GM18519 (cell line): ENCODE results near the gene EBF3.

Source experiments
- ATAC-seq: cut with Tn5 transposase; IDR thresholded peaks from one replicate; pipeline ENCODE4 v1.9.1; 2021; ENCODE audit warnings: mild to moderate bottlenecking, moderate library complexity; ENCODE audit not compliant: unreplicated experiment, low FRiP score

Gene EBF3

GRCh38 chr10:129963641-129964501 lies at the start of gene EBF3:
Gene EBF3, minus strand, starts transcription at chr10:129964274. Its CDS starts 506 bp downstream, at chr10:129963768.
- no peak for ATAC-seq

DNA sequence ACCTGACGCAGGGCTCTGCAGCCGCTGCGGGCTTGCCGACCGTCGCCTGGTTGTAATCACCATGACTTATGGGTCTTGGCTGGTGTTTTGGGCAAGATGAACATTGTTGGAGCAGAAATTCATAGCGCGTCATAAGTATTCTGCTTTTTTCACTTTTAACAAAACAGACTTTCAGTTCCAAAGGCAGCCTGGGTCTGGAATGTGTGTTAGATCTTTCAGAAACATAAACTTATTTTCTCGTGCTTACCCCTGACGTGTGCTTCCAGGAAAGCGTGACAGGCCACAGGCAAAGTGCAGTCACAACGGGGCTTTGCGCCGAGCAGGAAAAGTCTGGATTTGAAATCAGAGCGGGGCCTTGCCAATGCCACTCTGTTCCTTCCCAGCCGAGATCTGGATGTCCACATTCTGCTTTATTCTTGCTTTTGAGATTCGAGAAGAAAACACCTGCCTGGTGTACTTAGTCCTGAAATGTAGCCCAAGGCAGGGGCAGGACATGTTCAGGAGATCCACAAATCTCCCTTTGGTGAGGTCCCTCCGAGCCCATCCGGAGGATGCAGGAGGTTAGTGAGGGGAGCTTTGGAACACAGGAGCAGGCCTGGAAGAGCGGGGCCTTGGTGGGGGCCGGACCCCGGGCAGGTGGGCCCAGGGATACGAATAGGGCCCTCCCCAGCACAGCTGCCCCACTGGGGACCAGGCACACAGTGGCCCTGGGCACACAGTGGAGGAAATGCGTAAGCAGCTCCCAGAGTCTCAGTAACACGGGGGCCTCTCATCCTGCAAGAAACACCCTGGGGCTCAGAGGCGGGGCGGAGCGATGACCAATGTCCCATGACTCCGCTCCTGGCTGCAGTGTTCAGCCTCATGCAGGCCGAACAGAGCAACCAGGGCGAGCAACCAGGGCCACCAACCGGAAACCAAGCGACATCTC lies 49.5 kb upstream of the EBF3 start:
- no peak for ATAC-seq

DNA sequence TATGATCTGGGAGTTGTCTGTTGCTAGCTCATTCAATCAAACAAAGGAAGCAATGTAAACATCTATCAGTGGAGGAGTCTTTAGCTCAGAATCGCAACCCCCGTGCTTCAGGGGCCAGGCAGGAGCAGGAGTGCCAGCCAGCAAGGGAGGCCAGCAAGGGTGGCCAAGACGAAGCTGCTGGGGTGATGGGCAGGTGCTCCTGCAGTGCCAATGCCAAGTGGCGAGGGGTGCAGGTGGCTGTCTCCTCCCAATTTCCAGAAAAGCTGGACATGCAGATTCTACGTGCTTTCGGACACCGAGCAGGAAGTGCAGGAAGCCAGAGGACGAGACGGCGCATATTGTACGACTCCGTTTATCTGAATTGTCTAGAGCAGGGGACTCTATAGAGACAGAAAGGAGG lies 48.1 kb upstream of the EBF3 start:
- ATAC-seq: no peak

DNA sequence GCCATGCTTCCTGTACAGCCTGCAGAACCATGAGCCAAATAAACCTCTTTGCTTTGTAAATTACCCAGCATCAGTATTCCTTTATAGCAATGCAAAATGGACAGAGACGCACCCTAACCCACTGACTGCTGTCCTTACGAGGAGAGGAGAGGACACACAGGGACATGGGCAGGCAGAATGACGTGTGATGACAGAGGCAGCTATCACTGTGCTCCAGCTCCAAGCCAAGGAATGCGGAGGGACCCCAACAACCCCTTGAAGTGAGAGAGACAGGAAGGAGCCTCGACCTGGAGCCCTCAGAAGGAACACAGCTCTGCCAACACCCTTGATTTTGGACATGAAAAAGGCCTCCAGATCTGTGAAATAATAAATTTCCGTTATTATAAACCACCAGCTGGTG lies 46.6 kb upstream of the EBF3 start:
- no peak for ATAC-seq

GRCh38 chr10:130009228-130009627 lies 45.2 kb upstream of the EBF3 start:
- no peak for ATAC-seq

- ATAC-seq: no peak
Observed at GRCh38 chr10:130003787-130004613, 39.9 kb upstream of the EBF3 start.

DNA sequence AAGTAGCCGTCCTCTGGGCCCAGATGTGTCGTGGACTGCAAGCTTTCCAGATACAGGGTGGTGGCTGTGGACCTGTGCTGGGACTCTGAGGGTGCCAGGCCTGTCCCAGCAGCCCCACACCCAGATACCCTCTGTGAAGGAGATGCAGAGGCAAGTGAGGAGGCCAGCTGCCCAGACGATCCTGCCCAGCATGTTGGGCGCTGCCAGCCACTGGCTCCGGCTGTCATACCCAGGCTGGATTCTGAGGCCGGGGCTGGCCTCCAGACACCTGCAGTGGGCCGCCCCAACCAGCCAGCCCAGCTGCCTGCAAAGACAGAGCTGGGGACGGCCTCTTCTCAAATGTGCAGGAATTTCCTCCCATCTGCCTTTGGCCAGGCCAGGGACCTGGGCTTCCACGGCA lies 39.1 kb upstream of the EBF3 start:
- ATAC-seq: no peak

- no peak for ATAC-seq
Observed at GRCh38 chr10:130002606-130003005, 38.5 kb upstream of the EBF3 start.

- ATAC-seq: no peak
Observed at GRCh38 chr10:130000918-130001317, 36.8 kb upstream of the EBF3 start.

DNA sequence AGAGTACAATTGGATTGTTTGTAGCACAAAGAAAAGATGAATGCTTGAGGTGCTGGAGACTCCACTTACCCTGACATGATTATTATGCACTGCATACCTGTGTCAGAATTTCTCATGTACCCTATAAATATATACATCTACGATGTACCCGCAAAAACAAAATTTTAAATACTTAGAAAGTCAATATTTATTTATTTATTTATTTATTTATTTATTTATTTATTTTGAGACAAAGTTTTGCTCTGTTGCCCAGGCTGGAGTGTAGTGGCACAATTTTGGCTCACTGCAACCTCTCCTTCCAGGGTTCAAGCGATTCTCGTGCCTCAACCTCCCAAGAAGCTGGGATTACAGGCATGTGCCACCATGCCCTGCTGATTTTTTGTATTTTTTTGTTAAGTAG lies 35.1 kb upstream of the EBF3 start:
- ATAC-seq: no peak

- no peak for ATAC-seq
Observed at GRCh38 chr10:129993621-129994020, 29.5 kb upstream of the EBF3 start.

GRCh38 chr10:129992356-129992755 lies 28.3 kb upstream of the EBF3 start:
- ATAC-seq: no peak

- no peak for ATAC-seq
Observed at GRCh38 chr10:129982825-129983224, 18.8 kb upstream of the EBF3 start.

GRCh38 chr10:129978980-129979379 lies 14.9 kb upstream of the EBF3 start:
- no peak for ATAC-seq

DNA sequence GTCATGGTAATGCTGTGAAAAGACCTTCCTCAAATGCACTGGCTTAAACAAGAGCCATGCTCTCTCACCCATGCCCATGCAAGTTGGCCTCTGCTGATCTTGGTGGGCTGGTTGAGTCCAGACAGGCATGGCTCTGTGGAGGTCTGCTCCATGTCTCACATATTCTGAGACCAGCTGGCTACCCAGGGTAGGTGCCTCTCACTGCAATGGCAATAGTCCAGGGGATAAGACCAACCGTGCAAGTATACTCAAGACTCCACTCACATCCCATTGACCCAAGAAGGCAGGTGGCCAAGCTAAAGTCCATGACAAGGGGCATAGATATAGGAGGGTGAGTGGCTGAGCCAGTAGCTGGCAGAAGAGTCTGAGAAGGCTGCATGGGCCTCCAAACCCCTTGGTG lies 14.2 kb upstream of the EBF3 start:
- no peak for ATAC-seq

- no peak for ATAC-seq
Observed at GRCh38 chr10:129977794-129978193, 13.7 kb upstream of the EBF3 start.

GRCh38 chr10:129973674-129974059 lies 9.6 kb upstream of the EBF3 start:
- ATAC-seq: no peak

GRCh38 chr10:129972966-129973673 lies 9.0 kb upstream of the EBF3 start:
- no peak for ATAC-seq

DNA sequence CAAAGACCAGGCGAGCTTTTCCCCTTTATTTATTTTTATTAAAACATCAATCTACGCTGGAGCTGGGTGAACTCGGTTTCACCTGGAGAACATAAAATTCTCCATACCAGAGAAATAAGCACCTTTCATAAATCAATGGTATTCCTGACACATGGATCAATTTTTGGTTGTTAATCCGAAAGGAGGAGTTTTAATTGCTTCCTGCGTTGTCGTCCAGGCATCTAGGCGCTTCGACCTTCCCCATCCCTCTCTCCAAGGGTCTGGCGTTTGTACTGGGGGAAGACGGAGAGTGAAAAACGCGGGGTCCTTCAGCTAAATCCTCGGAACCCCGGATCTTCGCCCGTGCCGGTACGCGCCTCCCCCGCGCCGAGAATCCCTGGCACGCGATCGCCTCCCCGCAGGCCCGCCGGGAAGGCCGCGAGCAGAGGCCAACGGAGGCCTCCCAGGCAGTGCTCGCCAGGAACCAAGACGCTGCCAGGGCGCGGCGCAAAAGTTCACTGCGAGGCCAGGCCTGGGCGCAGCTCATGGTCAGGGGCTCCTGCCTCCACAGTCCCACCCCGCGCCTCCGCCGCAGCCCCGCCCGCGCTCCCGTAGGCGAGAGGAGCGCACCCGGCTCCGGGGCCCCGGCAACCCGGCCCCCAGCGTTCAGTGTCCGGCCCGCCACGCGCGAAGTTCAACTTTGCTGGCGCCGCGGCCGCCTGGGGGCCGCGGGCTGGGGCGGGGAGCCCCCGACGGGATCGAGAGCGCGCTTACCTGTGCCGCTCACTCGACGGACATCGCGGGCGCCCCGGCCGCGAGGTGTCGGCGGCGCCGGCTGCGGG lies 8.3 kb upstream of the EBF3 start:
- no peak for ATAC-seq
